ENCODE results near the gene HHIP. TPM values are rescaled to one million over a fixed set of nuclear protein-coding genes. Genes with fewer than 3 reads are reported as not detected.

HHIP gene
- total and polyA plus RNA-seq, 2 of the 13 experiments (the other 11 are each of a cell fraction or from before 2014, with no cell fraction given), result not detected

DNA sequence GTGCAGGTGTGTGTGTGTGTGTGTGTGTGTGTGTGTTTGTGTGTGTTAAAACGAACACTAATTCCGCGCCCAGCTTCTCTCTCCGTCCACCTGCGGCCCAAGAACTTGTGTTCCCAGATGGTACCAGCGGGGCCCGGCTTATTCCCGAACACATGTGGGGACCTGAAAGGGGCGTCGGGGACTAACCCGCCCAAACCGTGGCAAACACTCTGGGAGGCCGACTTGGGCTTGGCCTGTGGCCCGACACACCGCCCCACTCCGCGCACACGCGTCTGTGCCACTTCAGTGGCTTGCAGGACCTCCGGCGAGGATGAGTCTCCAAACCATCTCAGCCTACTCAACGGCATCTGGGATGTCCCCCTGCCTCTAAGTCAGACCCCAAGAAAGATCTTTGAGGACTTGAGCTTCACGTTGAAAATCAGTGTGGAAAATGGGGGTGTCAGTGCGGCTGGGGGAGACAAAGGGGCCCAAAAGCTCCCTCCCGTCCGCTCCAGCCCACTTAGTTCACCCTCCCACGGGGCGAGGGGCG is 790 bp upstream of the HHIP start:
- no peak overlapping the region for H3K27ac ChIP-seq (ENCODE audit: extremely low read length, insufficient read depth, low read length)
- CTCF ChIA-PET (ENCODE audit: low intra/inter-chr PET ratio, low total read pairs), result no interaction called here
- TF ChIP-seq NKX3-1 (CRISPR knock-in tag; IDR thresholded peaks at IDR 0.05) (no peak), SIX4 (CRISPR knock-in tag; IDR thresholded peaks at IDR 0.05) (no peak), RXRA (CRISPR knock-in tag; IDR thresholded peaks at IDR 0.05) (no peak), SUZ12 (IDR thresholded peaks at IDR 0.05; ENCODE audit: low read depth, low read length) (no peak), ZNF550 (CRISPR knock-in tag; IDR thresholded peaks at IDR 0.05; ENCODE audit: borderline replicate concordance) (no peak), ZNF33A (CRISPR knock-in tag; IDR thresholded peaks at IDR 0.05; ENCODE audit: borderline replicate concordance) (no peak), GZF1 (CRISPR knock-in tag; IDR thresholded peaks at IDR 0.05) (no peak)
- TF ChIP-seq, protein P1, sequence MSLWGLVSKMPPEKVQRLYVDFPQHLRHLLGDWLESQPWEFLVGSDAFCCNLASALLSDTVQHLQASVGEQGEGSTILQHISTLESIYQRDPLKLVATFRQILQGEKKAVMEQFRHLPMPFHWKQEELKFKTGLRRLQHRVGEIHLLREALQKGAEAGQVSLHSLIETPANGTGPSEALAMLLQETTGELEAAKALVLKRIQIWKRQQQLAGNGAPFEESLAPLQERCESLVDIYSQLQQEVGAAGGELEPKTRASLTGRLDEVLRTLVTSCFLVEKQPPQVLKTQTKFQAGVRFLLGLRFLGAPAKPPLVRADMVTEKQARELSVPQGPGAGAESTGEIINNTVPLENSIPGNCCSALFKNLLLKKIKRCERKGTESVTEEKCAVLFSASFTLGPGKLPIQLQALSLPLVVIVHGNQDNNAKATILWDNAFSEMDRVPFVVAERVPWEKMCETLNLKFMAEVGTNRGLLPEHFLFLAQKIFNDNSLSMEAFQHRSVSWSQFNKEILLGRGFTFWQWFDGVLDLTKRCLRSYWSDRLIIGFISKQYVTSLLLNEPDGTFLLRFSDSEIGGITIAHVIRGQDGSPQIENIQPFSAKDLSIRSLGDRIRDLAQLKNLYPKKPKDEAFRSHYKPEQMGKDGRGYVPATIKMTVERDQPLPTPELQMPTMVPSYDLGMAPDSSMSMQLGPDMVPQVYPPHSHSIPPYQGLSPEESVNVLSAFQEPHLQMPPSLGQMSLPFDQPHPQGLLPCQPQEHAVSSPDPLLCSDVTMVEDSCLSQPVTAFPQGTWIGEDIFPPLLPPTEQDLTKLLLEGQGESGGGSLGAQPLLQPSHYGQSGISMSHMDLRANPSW (CRISPR knock-in tag; IDR thresholded peaks at IDR 0.05; ENCODE audit: borderline replicate concordance), result no peak
- TF ChIP-seq, protein P2, sequence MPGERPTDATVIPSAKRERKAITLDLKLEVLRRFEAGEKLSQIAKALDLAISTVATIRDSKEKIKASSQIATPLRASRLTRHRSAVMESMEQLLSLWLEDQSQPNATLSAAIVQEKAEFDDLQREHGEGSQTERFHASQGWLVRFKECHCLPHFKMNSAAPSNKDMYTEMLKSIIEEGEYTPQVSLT (CRISPR knock-in tag; IDR thresholded peaks at IDR 0.05; ENCODE audit: borderline replicate concordance, low read depth), result no peak
- TF ChIP-seq, protein P3, sequence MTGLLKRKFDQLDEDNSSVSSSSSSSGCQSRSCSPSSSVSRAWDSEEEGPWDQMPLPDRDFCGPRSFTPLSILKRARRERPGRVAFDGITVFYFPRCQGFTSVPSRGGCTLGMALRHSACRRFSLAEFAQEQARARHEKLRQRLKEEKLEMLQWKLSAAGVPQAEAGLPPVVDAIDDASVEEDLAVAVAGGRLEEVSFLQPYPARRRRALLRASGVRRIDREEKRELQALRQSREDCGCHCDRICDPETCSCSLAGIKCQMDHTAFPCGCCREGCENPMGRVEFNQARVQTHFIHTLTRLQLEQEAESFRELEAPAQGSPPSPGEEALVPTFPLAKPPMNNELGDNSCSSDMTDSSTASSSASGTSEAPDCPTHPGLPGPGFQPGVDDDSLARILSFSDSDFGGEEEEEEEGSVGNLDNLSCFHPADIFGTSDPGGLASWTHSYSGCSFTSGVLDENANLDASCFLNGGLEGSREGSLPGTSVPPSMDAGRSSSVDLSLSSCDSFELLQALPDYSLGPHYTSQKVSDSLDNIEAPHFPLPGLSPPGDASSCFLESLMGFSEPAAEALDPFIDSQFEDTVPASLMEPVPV (CRISPR knock-in tag; IDR thresholded peaks at IDR 0.05), result no peak
- TF ChIP-seq, protein P4, sequence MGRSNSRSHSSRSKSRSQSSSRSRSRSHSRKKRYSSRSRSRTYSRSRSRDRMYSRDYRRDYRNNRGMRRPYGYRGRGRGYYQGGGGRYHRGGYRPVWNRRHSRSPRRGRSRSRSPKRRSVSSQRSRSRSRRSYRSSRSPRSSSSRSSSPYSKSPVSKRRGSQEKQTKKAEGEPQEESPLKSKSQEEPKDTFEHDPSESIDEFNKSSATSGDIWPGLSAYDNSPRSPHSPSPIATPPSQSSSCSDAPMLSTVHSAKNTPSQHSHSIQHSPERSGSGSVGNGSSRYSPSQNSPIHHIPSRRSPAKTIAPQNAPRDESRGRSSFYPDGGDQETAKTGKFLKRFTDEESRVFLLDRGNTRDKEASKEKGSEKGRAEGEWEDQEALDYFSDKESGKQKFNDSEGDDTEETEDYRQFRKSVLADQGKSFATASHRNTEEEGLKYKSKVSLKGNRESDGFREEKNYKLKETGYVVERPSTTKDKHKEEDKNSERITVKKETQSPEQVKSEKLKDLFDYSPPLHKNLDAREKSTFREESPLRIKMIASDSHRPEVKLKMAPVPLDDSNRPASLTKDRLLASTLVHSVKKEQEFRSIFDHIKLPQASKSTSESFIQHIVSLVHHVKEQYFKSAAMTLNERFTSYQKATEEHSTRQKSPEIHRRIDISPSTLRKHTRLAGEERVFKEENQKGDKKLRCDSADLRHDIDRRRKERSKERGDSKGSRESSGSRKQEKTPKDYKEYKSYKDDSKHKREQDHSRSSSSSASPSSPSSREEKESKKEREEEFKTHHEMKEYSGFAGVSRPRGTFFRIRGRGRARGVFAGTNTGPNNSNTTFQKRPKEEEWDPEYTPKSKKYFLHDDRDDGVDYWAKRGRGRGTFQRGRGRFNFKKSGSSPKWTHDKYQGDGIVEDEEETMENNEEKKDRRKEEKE (IDR thresholded peaks at IDR 0.05), result no peak
- TF ChIP-seq, protein P5, sequence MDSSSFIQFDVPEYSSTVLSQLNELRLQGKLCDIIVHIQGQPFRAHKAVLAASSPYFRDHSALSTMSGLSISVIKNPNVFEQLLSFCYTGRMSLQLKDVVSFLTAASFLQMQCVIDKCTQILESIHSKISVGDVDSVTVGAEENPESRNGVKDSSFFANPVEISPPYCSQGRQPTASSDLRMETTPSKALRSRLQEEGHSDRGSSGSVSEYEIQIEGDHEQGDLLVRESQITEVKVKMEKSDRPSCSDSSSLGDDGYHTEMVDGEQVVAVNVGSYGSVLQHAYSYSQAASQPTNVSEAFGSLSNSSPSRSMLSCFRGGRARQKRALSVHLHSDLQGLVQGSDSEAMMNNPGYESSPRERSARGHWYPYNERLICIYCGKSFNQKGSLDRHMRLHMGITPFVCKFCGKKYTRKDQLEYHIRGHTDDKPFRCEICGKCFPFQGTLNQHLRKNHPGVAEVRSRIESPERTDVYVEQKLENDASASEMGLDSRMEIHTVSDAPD (CRISPR knock-in tag; IDR thresholded peaks at IDR 0.05), result no peak
- TF ChIP-seq, protein P6, sequence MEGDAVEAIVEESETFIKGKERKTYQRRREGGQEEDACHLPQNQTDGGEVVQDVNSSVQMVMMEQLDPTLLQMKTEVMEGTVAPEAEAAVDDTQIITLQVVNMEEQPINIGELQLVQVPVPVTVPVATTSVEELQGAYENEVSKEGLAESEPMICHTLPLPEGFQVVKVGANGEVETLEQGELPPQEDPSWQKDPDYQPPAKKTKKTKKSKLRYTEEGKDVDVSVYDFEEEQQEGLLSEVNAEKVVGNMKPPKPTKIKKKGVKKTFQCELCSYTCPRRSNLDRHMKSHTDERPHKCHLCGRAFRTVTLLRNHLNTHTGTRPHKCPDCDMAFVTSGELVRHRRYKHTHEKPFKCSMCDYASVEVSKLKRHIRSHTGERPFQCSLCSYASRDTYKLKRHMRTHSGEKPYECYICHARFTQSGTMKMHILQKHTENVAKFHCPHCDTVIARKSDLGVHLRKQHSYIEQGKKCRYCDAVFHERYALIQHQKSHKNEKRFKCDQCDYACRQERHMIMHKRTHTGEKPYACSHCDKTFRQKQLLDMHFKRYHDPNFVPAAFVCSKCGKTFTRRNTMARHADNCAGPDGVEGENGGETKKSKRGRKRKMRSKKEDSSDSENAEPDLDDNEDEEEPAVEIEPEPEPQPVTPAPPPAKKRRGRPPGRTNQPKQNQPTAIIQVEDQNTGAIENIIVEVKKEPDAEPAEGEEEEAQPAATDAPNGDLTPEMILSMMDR (CRISPR knock-in tag; IDR thresholded peaks at IDR 0.05), result no peak

More for the DNA sequence above, 790 bp upstream of the HHIP start:
- Histone ChIP-seq H4K20me1 (ENCODE audit: insufficient read depth, low read length) (no peaks in the 10 kb centered on the region), H3K36me3 (replicated peaks in 1 of 2; ENCODE audit: control insufficient read depth in 1 of 2, insufficient read depth in 2 of 2, low read length in 2 of 2) (no peaks in the 10 kb centered on the region), H3K4me2 (ENCODE audit: low read depth, low read length) (peak overlapping the region; percentile 58; the same call in 1 of the 2 replicates), H2AFZ (ENCODE audit: low read length) (no peak overlapping the region), H3K9me3 (ENCODE audit: low read length) (no peaks in the 10 kb centered on the region), H3K4me1 (ENCODE audit: insufficient read depth, low read length) (no peaks in the 10 kb centered on the region), H3K79me2 (ENCODE audit: insufficient read depth, low read length) (no peaks in the 10 kb centered on the region), H3K4me3 (replicated peaks in 1 of 3; ENCODE audit: insufficient read depth in 1 of 3, low read depth in 2 of 3, low read length in 3 of 3) (no peak overlapping the region; a peak in 2 of 6 replicates), H3K9ac (ENCODE audit: insufficient read depth, low read depth, low read length) (no peak overlapping the region), H3K27me3 (ENCODE audit: control insufficient read depth in 1 of 2, insufficient read depth in 2 of 2, low read length in 2 of 2) (peaks cover 3 to 31% of the 10 kb centered on the region in 2 experiments)
- in situ Hi-C loops (cut with HindIII; ENCODE audit: extremely low pct_ligation_motif_present, low pct_unique_long_range_greater_than_20kb) (no loop called here), intact Hi-C loops (cut with micrococcal nuclease; ENCODE audit: unreplicated experiment) (no loop called here)
- POLR2A ChIA-PET, result no interaction called here
- FAIRE-seq, result no peak
- ATAC-seq, result no peak
- 48% methylated on average over 23 of the region's 29 CpGs for WGBS (ENCODE audit: low lambda C conversion rate)
- DNase-seq (ENCODE audit: low spot score), result no peak
- no TSS peak for BruUV-seq (replicated peaks)

Measured in HepG2 (cell line).